HuH-7.5 (cell line): ENCODE results near the gene AAMDC.
"Not testable (repeated sequence)": the region's sequence is repeated elsewhere in the genome, so short reads cannot be mapped to it uniquely, and the experiment has no call there.

Experiments
- DNase-seq: peaks from one replicate; pipeline ENCODE4 v3.0.0; 2011; ENCODE audit warnings: low spot score

AAMDC gene

GRCh38 chr11:77821349-77821851, 456 bp downstream of the AAMDC start:
- peak; percentile 9 for DNase-seq

- DNase-seq: not testable (repeated sequence)
These were observed 1.2 kb downstream of the AAMDC start for GRCh38 chr11:77822126-77822525.

- peak; percentile 23 for DNase-seq
These were observed 2.8 kb downstream of the AAMDC start for GRCh38 chr11:77823775-77824174.

GRCh38 chr11:77828926-77829325, 8.0 kb downstream of the AAMDC start:
- no peak for DNase-seq

GRCh38 chr11:77833302-77833701, 12.4 kb downstream of the AAMDC start:
- DNase-seq: no peak

GRCh38 chr11:77842441-77843121, 21.6 kb downstream of the AAMDC start:
- DNase-seq: no peak

GRCh38 chr11:77843700-77844099, 22.8 kb downstream of the AAMDC start:
- DNase-seq: not testable (repeated sequence)

- no peak for DNase-seq
These were observed 30.6 kb downstream of the AAMDC start for GRCh38 chr11:77851503-77851902.

GRCh38 chr11:77854838-77855237, 33.9 kb downstream of the AAMDC start:
- DNase-seq: no peak

- not testable (repeated sequence) for DNase-seq
These were observed 37.0 kb downstream of the AAMDC start for GRCh38 chr11:77857906-77858457.

- not testable (repeated sequence) for DNase-seq
These were observed 40.5 kb downstream of the AAMDC start for GRCh38 chr11:77861444-77861843.

- no peak for DNase-seq
These were observed 44.9 kb downstream of the AAMDC start for GRCh38 chr11:77865805-77866204.

GRCh38 chr11:77866336-77866735, 45.4 kb downstream of the AAMDC start:
- DNase-seq: no peak

GRCh38 chr11:77868744-77869143, 47.8 kb downstream of the AAMDC start:
- no peak for DNase-seq

GRCh38 chr11:77871855-77872254, 50.9 kb downstream of the AAMDC start:
- DNase-seq: no peak

- DNase-seq: no peak
These were observed 52.4 kb downstream of the AAMDC start for GRCh38 chr11:77873345-77873744.

- DNase-seq: no peak
These were observed 53.3 kb downstream of the AAMDC start for GRCh38 chr11:77874206-77874605.

GRCh38 chr11:77876045-77876444, 55.1 kb downstream of the AAMDC start:
- no peak for DNase-seq

GRCh38 chr11:77878247-77878646, 57.3 kb downstream of the AAMDC start:
- not testable (repeated sequence) for DNase-seq

- no peak for DNase-seq
These were observed 58.3 kb downstream of the AAMDC start for GRCh38 chr11:77879218-77879617.

GRCh38 chr11:77882396-77882795, 61.5 kb downstream of the AAMDC start:
- no peak for DNase-seq

GRCh38 chr11:77883775-77884174, 62.8 kb downstream of the AAMDC start:
- no peak for DNase-seq

GRCh38 chr11:77884186-77884828, 63.4 kb downstream of the AAMDC start:
- DNase-seq: no peak
